Measurements from ENCODE around the gene EHBP1.

DNA sequence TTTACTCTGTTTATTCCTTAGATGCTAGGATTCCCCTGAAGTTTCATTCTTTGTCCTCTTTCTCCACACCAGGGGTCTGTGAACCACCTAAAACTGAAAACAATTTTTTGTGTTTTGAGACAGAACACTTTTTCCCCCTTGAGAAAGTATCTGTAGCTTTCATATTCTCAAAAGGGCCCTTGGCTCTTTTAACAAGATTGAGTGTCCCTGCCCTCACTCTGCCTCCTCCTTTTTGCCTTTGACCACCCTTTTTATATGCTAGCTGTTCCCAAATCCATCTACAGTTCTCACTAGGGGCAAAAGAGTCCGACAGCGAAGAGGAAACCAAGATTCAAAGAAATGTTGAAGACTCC lies 883 bp upstream of the EHBP1 start:
- TF ChIP-seq, protein P1, sequence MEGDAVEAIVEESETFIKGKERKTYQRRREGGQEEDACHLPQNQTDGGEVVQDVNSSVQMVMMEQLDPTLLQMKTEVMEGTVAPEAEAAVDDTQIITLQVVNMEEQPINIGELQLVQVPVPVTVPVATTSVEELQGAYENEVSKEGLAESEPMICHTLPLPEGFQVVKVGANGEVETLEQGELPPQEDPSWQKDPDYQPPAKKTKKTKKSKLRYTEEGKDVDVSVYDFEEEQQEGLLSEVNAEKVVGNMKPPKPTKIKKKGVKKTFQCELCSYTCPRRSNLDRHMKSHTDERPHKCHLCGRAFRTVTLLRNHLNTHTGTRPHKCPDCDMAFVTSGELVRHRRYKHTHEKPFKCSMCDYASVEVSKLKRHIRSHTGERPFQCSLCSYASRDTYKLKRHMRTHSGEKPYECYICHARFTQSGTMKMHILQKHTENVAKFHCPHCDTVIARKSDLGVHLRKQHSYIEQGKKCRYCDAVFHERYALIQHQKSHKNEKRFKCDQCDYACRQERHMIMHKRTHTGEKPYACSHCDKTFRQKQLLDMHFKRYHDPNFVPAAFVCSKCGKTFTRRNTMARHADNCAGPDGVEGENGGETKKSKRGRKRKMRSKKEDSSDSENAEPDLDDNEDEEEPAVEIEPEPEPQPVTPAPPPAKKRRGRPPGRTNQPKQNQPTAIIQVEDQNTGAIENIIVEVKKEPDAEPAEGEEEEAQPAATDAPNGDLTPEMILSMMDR (IDR thresholded peaks at IDR 0.05; ENCODE audit: extremely low read depth in 1 of 2, insufficient read depth in 1 of 2, low read depth in 1 of 2, low read length in 2 of 2), result no peak
- no peak for TF ChIP-seq EZH2 (IDR thresholded peaks at IDR 0.05; ENCODE audit: borderline replicate concordance, low read depth, low read length, severe bottlenecking)
- no peak for TF ChIP-seq POLR2A (IDR thresholded peaks at IDR 0.05; ENCODE audit: low read depth, low read length)
- no peak for TF ChIP-seq JUN (IDR thresholded peaks at IDR 0.05; ENCODE audit: borderline replicate concordance, insufficient read depth, insufficient read length, low read depth)
- no peak for TF ChIP-seq POLR2AphosphoS5 (IDR thresholded peaks at IDR 0.05; ENCODE audit: insufficient read depth, low read depth, low read length)
- TF ChIP-seq MAX (IDR thresholded peaks at IDR 0.05; ENCODE audit: insufficient read depth, insufficient read length), result no peak
- no peak for TF ChIP-seq MYC (IDR thresholded peaks at IDR 0.05; ENCODE audit: low read depth, low read length)
- no peak for TF ChIP-seq FOS (IDR thresholded peaks at IDR 0.05; ENCODE audit: borderline replicate concordance, insufficient read depth, low read length)
- no peak for TF ChIP-seq GATA2 (IDR thresholded peaks at IDR 0.05; ENCODE audit: insufficient read depth, insufficient read length, low read depth, low read length)
